ENCODE data around the gene CITED2.

Gene CITED2

GRCh38 chr6:139391709-139392108 is 17.3 kb upstream of the CITED2 start:
- Histone ChIP-seq H3K27me3 (ENCODE audit: insufficient read depth, low read length, poor library complexity, severe bottlenecking) (no peaks in the 10 kb centered on the region), H3K9ac (ENCODE audit: low read depth, low read length, poor library complexity, severe bottlenecking) (no peak overlapping the region), H2AFZ (ENCODE audit: low read length) (no peak overlapping the region), H4K20me1 (ENCODE audit: insufficient read depth, low read length, poor library complexity, severe bottlenecking) (no peaks in the 10 kb centered on the region), H3K9me2 (replicated peaks; ENCODE audit: low read depth, low read length) (no peaks in the 10 kb centered on the region), H3K4me3 (ENCODE audit: low read length, poor library complexity, severe bottlenecking) (no peak overlapping the region), H3K4me1 (ENCODE audit: insufficient read depth, low read length, poor library complexity, severe bottlenecking) (no peaks in the 10 kb centered on the region), H3K9me3 (ENCODE audit: insufficient read depth, low read depth, low read length) (no peaks in the 10 kb centered on the region), H3F3A (ENCODE audit: low read depth) (no peaks in the 10 kb centered on the region), H3K36me3 (ENCODE audit: insufficient read depth, low read length) (no peaks in the 10 kb centered on the region), H3K4me2 (ENCODE audit: low read depth, low read length, poor library complexity, severe bottlenecking) (no peak overlapping the region), H3K79me2 (ENCODE audit: insufficient read depth, low read length) (no peaks in the 10 kb centered on the region)
- TF ChIP-seq CTCF (conservative IDR thresholded peaks at IDR 0.05; ENCODE audit: low read length) (no peak), EZH2phosphoT487 (IDR thresholded peaks at IDR 0.05; ENCODE audit: borderline replicate concordance) (no peak)

- no peak overlapping the region for H2AFZ ChIP-seq (ENCODE audit: low read length)
- no peak overlapping the region for H3K4me3 ChIP-seq (ENCODE audit: low read length, poor library complexity, severe bottlenecking)
- H3K36me3 ChIP-seq (ENCODE audit: insufficient read depth, low read length), result no peaks in the 10 kb centered on the region
- no peaks in the 10 kb centered on the region for H4K20me1 ChIP-seq (ENCODE audit: insufficient read depth, low read length, poor library complexity, severe bottlenecking)
- H3K9me2 ChIP-seq (replicated peaks; ENCODE audit: low read depth, low read length), result no peaks in the 10 kb centered on the region
- TF ChIP-seq EZH2phosphoT487 (IDR thresholded peaks at IDR 0.05; ENCODE audit: borderline replicate concordance) (no peak), CTCF (conservative IDR thresholded peaks at IDR 0.05; ENCODE audit: low read length) (no peak)
- H3K4me1 ChIP-seq (ENCODE audit: insufficient read depth, low read length, poor library complexity, severe bottlenecking), result no peaks in the 10 kb centered on the region
- H3F3A ChIP-seq (ENCODE audit: low read depth), result no peaks in the 10 kb centered on the region
- H3K4me2 ChIP-seq (ENCODE audit: low read depth, low read length, poor library complexity, severe bottlenecking), result no peak overlapping the region
- no peaks in the 10 kb centered on the region for H3K79me2 ChIP-seq (ENCODE audit: insufficient read depth, low read length)
- no peak overlapping the region for H3K9ac ChIP-seq (ENCODE audit: low read depth, low read length, poor library complexity, severe bottlenecking)
- no peaks in the 10 kb centered on the region for H3K9me3 ChIP-seq (ENCODE audit: insufficient read depth, low read depth, low read length)
- no peaks in the 10 kb centered on the region for H3K27me3 ChIP-seq (ENCODE audit: insufficient read depth, low read length, poor library complexity, severe bottlenecking)
Measured at GRCh38 chr6:139390447-139390846, 16.0 kb upstream of the CITED2 start.

- Histone ChIP-seq H3K9me2 (replicated peaks; ENCODE audit: low read depth, low read length) (no peaks in the 10 kb centered on the region), H3K36me3 (ENCODE audit: insufficient read depth, low read length) (no peaks in the 10 kb centered on the region), H3K4me3 (ENCODE audit: low read length, poor library complexity, severe bottlenecking) (no peak overlapping the region), H3F3A (ENCODE audit: low read depth) (no peaks in the 10 kb centered on the region), H3K9me3 (ENCODE audit: insufficient read depth, low read depth, low read length) (no peaks in the 10 kb centered on the region), H3K4me2 (ENCODE audit: low read depth, low read length, poor library complexity, severe bottlenecking) (no peak overlapping the region), H4K20me1 (ENCODE audit: insufficient read depth, low read length, poor library complexity, severe bottlenecking) (no peaks in the 10 kb centered on the region), H2AFZ (ENCODE audit: low read length) (0 out of 2 replicates have a peak overlapping the region, but pooled peaks have one; percentile 19), H3K79me2 (ENCODE audit: insufficient read depth, low read length) (no peaks in the 10 kb centered on the region), H3K27me3 (ENCODE audit: insufficient read depth, low read length, poor library complexity, severe bottlenecking) (no peaks in the 10 kb centered on the region), H3K4me1 (ENCODE audit: insufficient read depth, low read length, poor library complexity, severe bottlenecking) (no peaks in the 10 kb centered on the region), H3K9ac (ENCODE audit: low read depth, low read length, poor library complexity, severe bottlenecking) (no peak overlapping the region)
- TF ChIP-seq CTCF (conservative IDR thresholded peaks at IDR 0.05; ENCODE audit: low read length) (no peak), EZH2phosphoT487 (IDR thresholded peaks at IDR 0.05; ENCODE audit: borderline replicate concordance) (no peak)
Measured at GRCh38 chr6:139388384-139388783, 13.9 kb upstream of the CITED2 start.

All from Loucy (cell line).